Gastrocnemius medialis (tissue), 4 donors: Measurements from ENCODE around the gene SERPINA1.

Experiments
- POLR2A ChIP-seq, 2 donors: fragments of 450-650 bp; IDR thresholded peaks; one replicate each; pipeline ENCODE4 v1.6.1; 2017; ENCODE audit warnings: antibody characterized with exemption in 2 of 2, mild to moderate bottlenecking in 2 of 2, moderate library complexity in 2 of 2
- TF ChIP-seq, protein P1 (sequence below), 5 experiments: fragments of 450-650 bp in 3 of 5; fragments of 200-600 bp in 2 of 5; sonication (generic) in 2 of 5; IDR thresholded peaks in 4 of 5; conservative IDR thresholded peaks in 1 of 5; 1 replicate in 4 of 5; 2 replicates in 1 of 5; pipeline ENCODE4 v1.5.1; 2016 to 2019; ENCODE audit warnings: antibody characterized with exemption in 5 of 5, mild to moderate bottlenecking in 3 of 5, moderate library complexity in 3 of 5

DNA sequence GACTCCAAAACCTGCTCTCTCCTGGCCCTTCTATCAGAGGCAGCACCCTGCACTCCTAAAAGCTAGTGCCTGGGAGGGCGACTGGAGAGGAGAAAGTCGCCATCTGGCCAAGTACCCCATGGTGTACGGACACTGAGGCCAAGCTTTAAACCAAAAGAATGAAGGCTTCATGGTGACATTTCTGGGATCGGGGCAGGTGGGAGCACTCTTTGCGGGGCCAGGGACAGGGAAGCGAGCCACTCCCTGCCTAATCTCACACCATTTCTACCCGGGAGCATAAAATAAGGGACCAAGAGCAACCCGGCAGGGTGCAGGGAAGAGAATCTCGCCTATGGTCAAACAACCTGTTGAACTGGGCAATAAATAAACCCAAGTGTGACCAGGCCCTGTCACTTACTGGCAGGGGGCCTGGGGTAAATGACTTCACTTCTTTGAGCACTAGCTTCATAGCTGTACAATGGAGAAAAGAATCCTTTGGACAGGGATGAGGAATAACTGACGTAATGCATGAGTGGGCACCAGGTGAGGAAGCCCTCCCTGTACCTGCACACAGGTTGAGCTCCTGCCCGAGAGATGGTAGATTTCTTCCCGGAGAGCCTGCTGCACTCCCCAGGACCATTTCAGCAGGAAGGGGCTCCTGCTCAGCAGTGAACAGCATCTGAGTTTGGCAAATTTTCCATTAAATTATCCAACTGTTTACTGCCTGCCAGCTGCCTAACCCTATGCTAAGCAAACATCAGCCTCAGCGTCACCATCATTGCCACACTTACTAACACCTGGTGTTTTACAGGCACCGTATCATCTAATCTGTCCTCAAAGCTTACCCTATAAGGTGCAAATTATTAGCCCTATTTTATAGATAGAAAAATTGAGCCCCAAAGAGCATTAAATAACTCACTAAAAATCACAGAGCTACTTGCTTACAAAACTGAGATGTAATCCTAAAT lies 2.0 kb downstream of the SERPINA1 start:
- no peak for TF ChIP-seq POLR2A (IDR thresholded peaks at IDR 0.05)
- TF ChIP-seq, protein P1, sequence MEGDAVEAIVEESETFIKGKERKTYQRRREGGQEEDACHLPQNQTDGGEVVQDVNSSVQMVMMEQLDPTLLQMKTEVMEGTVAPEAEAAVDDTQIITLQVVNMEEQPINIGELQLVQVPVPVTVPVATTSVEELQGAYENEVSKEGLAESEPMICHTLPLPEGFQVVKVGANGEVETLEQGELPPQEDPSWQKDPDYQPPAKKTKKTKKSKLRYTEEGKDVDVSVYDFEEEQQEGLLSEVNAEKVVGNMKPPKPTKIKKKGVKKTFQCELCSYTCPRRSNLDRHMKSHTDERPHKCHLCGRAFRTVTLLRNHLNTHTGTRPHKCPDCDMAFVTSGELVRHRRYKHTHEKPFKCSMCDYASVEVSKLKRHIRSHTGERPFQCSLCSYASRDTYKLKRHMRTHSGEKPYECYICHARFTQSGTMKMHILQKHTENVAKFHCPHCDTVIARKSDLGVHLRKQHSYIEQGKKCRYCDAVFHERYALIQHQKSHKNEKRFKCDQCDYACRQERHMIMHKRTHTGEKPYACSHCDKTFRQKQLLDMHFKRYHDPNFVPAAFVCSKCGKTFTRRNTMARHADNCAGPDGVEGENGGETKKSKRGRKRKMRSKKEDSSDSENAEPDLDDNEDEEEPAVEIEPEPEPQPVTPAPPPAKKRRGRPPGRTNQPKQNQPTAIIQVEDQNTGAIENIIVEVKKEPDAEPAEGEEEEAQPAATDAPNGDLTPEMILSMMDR (IDR thresholded peaks at IDR 0.05 in 4 of 5, conservative IDR thresholded peaks at IDR 0.05 in 1 of 5) = no peak
